ENCODE data around the gene EFCAB12. TPM values are rescaled to one million over a fixed set of nuclear protein-coding genes. Genes with fewer than 3 reads are reported as not detected.

Gene EFCAB12
- total and polyA plus RNA-seq, 2 donors (not counting 3 experiments of a cell fraction or from before 2014, with no cell fraction given): 0.15 to 0.49 TPM

GRCh38 chr3:129473769-129474152, 45.3 kb upstream of the EFCAB12 start:
- H3K27ac ChIP-seq (ENCODE audit: insufficient read depth, low read depth, low read length): no peak overlapping the region
- no peaks in the 10 kb centered on the region for H4K20me1 ChIP-seq (replicated peaks; ENCODE audit: control insufficient read depth, extremely low read depth, insufficient read depth, low read length)
- H3K4me2 ChIP-seq (ENCODE audit: insufficient read depth, low read length): no peak overlapping the region
- H3K36me3 ChIP-seq (ENCODE audit: control insufficient read depth in 2 of 2, extremely low read depth in 1 of 2, insufficient read depth in 2 of 2, low read length in 2 of 2): peaks cover 9 to 21% of the 10 kb centered on the region in 2 experiments
- TF ChIP-seq CTCF (IDR thresholded peaks at IDR 0.05; ENCODE audit: extremely low read depth in 1 of 2, insufficient read depth in 1 of 2, low read depth in 1 of 2, low read length in 2 of 2) (no peak), POLR2A (IDR thresholded peaks at IDR 0.05; ENCODE audit: low read depth, low read length) (no peak), GATA2 (IDR thresholded peaks at IDR 0.05; ENCODE audit: insufficient read depth, insufficient read length, low read depth, low read length) (no peak), MYC (IDR thresholded peaks at IDR 0.05; ENCODE audit: low read depth, low read length) (no peak), JUN (IDR thresholded peaks at IDR 0.05; ENCODE audit: borderline replicate concordance, insufficient read depth, insufficient read length, low read depth) (no peak), POLR2AphosphoS5 (IDR thresholded peaks at IDR 0.05; ENCODE audit: insufficient read depth, low read depth, low read length) (no peak), EZH2 (IDR thresholded peaks at IDR 0.05; ENCODE audit: borderline replicate concordance, low read depth, low read length, severe bottlenecking) (no peak)
- dilution Hi-C loops (cut with MboI; ENCODE audit: extremely low pct_ligation_motif_present, low sequenced_read_pairs) (no loop called here), intact Hi-C loops (cut with micrococcal nuclease) (no loop called here)
- no peaks in the 10 kb centered on the region for H3K79me2 ChIP-seq (ENCODE audit: control insufficient read depth, insufficient read depth, low read length)
- no peaks in the 10 kb centered on the region for H3K27me3 ChIP-seq (ENCODE audit: control insufficient read depth in 2 of 2, insufficient read depth in 2 of 2, low read length in 2 of 2)
- H3K9me3 ChIP-seq (replicated peaks; ENCODE audit: control insufficient read depth, insufficient read depth, low read length): no peaks in the 10 kb centered on the region
- H3K9me1 ChIP-seq (replicated peaks; ENCODE audit: control insufficient read depth, extremely low read depth, insufficient read depth, low read length): no peaks in the 10 kb centered on the region
- ChIA-PET POLR2A (no interaction called here), CTCF (no interaction called here)
- H3K9ac ChIP-seq (replicated peaks; ENCODE audit: extremely low read depth, insufficient read depth, low read length): no peak overlapping the region
- no peaks in the 10 kb centered on the region for H3K4me1 ChIP-seq (ENCODE audit: control insufficient read depth, extremely low read depth, insufficient read depth, low read length)
- FAIRE-seq: no peak
- DNase-seq (ENCODE audit: low read depth, low spot score): no peak
- H2AFZ ChIP-seq (ENCODE audit: low read depth, low read length): no peak overlapping the region
- no peak overlapping the region for H3K4me3 ChIP-seq (replicated peaks in 1 of 3; ENCODE audit: insufficient read depth in 1 of 3, low read depth in 1 of 3, low read length in 3 of 3)
- BruUV-seq (replicated peaks): no TSS peak

Data from endothelial cell of umbilical vein (primary cell).